Measurements from ENCODE around the gene ZC3H18.

Gene ZC3H18

GRCh38 chr16:88569614-88569984 is 604 bp upstream of the ZC3H18 start:
- TF ChIP-seq CTCF (IDR thresholded peaks at IDR 0.05; ENCODE audit: insufficient read depth, low read depth, low read length, missing control alignments): no peak
- peak; percentile 13 for DNase-seq (ENCODE audit: low read depth)

DNA sequence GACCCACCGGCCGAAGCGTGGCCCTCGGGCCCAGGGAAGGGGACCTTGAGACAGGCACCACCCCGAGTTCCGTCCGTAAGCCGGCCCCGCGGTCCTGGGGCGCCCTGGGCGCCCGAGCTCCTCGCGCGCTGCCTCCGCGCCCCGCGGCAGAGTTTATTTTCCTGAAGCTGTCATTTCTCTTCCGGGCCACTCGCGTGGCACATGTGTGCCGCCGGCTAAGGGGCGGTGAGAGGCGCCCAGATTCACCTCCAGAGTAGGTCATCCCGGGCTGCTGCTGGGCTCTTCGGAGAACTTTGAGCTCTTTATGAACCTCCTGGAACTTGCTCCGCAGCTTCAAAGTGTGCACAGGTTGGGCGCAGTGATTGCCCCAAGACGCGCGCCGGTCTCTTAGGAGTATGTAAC is 489 bp downstream of the ZC3H18 start:
- no peak for TF ChIP-seq CTCF (IDR thresholded peaks at IDR 0.05; ENCODE audit: insufficient read depth, low read depth, low read length, missing control alignments)
- peak overlapping the region; percentile 85 for H3K4me3 ChIP-seq (ENCODE audit: low read length)
- peak; percentile 40 for DNase-seq (ENCODE audit: low read depth)

More at GRCh38 chr16:88569614-88569984, 604 bp upstream of the ZC3H18 start:
- peak overlapping the region; percentile 77 for H3K4me3 ChIP-seq (ENCODE audit: low read length)

- TF ChIP-seq CTCF (IDR thresholded peaks at IDR 0.05; ENCODE audit: insufficient read depth, low read depth, low read length, missing control alignments): no peak
- no peak for DNase-seq (ENCODE audit: low read depth)
- no peak overlapping the region for H3K4me3 ChIP-seq (ENCODE audit: low read length)
Measured at GRCh38 chr16:88575251-88575650, 5.0 kb downstream of the ZC3H18 start.

DNA sequence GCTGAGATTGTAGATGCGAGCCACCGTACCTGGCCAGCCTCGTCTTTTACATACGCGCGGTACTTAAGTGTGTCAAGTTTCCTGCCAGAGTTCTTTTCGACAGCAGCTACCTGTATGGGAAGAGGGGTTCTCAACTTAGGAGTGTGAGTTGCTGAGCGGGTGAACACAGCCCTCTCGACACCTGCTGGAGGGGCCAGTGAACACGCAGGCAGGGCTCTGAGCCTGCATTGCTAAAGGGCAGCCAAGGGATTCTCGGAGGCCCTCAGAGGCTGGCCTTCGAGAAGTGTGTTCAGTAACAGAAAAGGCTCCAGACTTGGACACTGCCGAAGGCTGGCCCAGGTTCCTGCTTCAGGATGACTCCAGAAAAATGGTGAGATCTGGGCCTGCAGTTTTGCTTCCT is 6.1 kb downstream of the ZC3H18 start:
- TF ChIP-seq CTCF (IDR thresholded peaks at IDR 0.05; ENCODE audit: insufficient read depth, low read depth, low read length, missing control alignments): no peak
- H3K4me3 ChIP-seq (ENCODE audit: low read length): no peak overlapping the region
- DNase-seq (ENCODE audit: low read depth): no peak

DNA sequence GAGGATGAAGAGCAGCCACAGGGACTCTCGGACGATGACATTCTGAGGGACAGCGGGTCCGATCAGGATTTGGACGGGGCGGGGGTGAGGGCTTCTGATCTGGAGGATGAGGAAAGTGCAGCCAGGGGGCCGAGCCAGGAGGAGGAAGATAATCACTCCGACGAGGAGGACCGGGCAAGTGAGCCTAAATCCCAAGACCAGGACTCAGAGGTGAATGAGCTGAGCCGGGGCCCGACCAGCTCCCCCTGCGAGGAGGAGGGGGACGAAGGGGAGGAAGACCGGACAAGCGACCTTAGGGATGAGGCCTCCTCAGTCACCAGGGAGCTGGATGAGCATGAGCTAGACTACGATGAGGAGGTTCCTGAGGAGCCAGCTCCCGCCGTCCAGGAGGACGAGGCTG is 7.0 kb downstream of the ZC3H18 start:
- no peak overlapping the region for H3K4me3 ChIP-seq (ENCODE audit: low read length)
- DNase-seq (ENCODE audit: low read depth): no peak
- TF ChIP-seq CTCF (IDR thresholded peaks at IDR 0.05; ENCODE audit: insufficient read depth, low read depth, low read length, missing control alignments): no peak

GRCh38 chr16:88578446-88579313 is 8.5 kb downstream of the ZC3H18 start:
- DNase-seq (ENCODE audit: low read depth): no peak
- TF ChIP-seq CTCF (IDR thresholded peaks at IDR 0.05; ENCODE audit: insufficient read depth, low read depth, low read length, missing control alignments): no peak
- no peak overlapping the region for H3K4me3 ChIP-seq (ENCODE audit: low read length)

- no peak for DNase-seq (ENCODE audit: low read depth)
- no peak overlapping the region for H3K4me3 ChIP-seq (ENCODE audit: low read length)
- no peak for TF ChIP-seq CTCF (IDR thresholded peaks at IDR 0.05; ENCODE audit: insufficient read depth, low read depth, low read length, missing control alignments)
Measured at GRCh38 chr16:88580371-88580770, 10.2 kb downstream of the ZC3H18 start.
